ENCODE results near the gene CD40LG.

CD40LG gene

GRCh38 chrX:136697156-136697555 lies 49.2 kb downstream of the CD40LG start:
- DNase-seq (ENCODE audit: low spot score) = no peak

DNA sequence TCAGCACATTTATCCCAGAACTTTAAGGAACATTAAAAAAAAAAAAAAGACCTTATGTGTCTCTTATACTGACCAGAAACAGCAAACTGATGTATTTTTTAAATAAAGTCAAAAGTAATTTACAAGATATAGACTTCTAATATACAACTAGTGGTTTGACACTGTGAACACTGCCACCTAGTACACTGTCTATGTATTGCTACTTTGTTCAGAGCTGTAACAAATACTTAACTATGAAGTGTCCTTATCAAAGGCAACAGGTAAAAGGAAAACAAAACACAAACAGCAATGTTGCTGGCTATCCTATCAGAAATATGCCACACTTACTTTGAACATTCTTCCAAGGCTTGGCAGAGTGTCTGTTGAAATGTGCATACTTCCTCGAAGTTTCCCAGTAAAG lies 60.4 kb downstream of the CD40LG start:
- no peak for DNase-seq (ENCODE audit: low spot score)
